ENCODE measurements around the gene STAMBP. TPM values are rescaled to one million over a fixed set of nuclear protein-coding genes. Genes with fewer than 3 reads are reported as not detected.

The STAMBP gene
- total and polyA plus RNA-seq, 2 of the 4 experiments (the other 2 are of a cell fraction), result 29.7 to 38.7 TPM

- no peak overlapping the region for H3K4me3 ChIP-seq (ENCODE audit: insufficient read depth, low read depth, low read length)
- no peak overlapping the region for H2AK9ac ChIP-seq (replicated peaks; ENCODE audit: low read depth, low read length, poor library complexity)
- ChIA-PET CTCF (no interaction called here), POLR2A (ENCODE audit: unreplicated experiment) (no interaction called here)
- no peak overlapping the region for H2BK20ac ChIP-seq (ENCODE audit: low read depth, low read length)
- H3K4ac ChIP-seq (ENCODE audit: low read depth, low read length), result no peak overlapping the region
- H4K5ac ChIP-seq (ENCODE audit: low read depth, low read length), result no peak overlapping the region
- H4K8ac ChIP-seq (ENCODE audit: low read depth in 2 of 2, low read length in 2 of 2), result no peak overlapping the region
- no peak overlapping the region for H2AK5ac ChIP-seq (ENCODE audit: low read depth, low read length)
- no peak overlapping the region for H3K14ac ChIP-seq (replicated peaks; ENCODE audit: low read depth, low read length)
- no TSS peak for BruUV-seq (replicated peaks)
- H2BK15ac ChIP-seq (ENCODE audit: low read depth, low read length), result no peak overlapping the region
- intact Hi-C loops (cut with micrococcal nuclease) (no loop called here), dilution Hi-C loops (cut with HindIII; ENCODE audit: low sequenced_read_pairs, unreplicated experiment) (no loop called here), in situ Hi-C loops (cut with MboI; ENCODE audit: low sequenced_read_pairs) (no loop called here)
- H3K56ac ChIP-seq (ENCODE audit: extremely low read depth, insufficient read depth, low read length), result no peak overlapping the region
- H2BK5ac ChIP-seq (ENCODE audit: low read depth, low read length, poor library complexity, severe bottlenecking), result no peak overlapping the region
- no peak overlapping the region for H3K9ac ChIP-seq (ENCODE audit: low read depth, low read length)
- H4K20me1 ChIP-seq (ENCODE audit: insufficient read depth, low read length), result peaks cover 40% of the 10 kb centered on the region
- H3K23ac ChIP-seq (ENCODE audit: low read depth, low read length), result no peak overlapping the region
- H3K9me3 ChIP-seq (ENCODE audit: control insufficient read depth, insufficient read depth, low read length), result no peaks in the 10 kb centered on the region
- no peak overlapping the region for H2AFZ ChIP-seq (replicated peaks; ENCODE audit: low read length, poor library complexity)
- ATAC-seq (ENCODE audit: low read depth), result no peak
- WGBS, 2 experiments (ENCODE audit: extremely low coverage in 2 of 2, insufficient read length in 1 of 2), result 95% methylated on average over 5 of the region's 8 CpGs; no CpG with 5 or more reads in 1 of the 2 experiments
- no peak overlapping the region for H4K91ac ChIP-seq (ENCODE audit: insufficient read depth, low read depth, low read length)
- H3K4me2 ChIP-seq (ENCODE audit: low read depth, low read length), result no peak overlapping the region
- H3K79me1 ChIP-seq (ENCODE audit: low read depth in 1 of 2, low read length in 2 of 2), result peaks cover 12 to 21% of the 10 kb centered on the region in 2 experiments
- TF ChIP-seq CEBPB (IDR thresholded peaks at IDR 0.05; ENCODE audit: low read depth, low read length) (no peak), RFX5 (IDR thresholded peaks at IDR 0.05; ENCODE audit: low read depth, low read length) (no peak), POLR2A (IDR thresholded peaks at IDR 0.05; ENCODE audit: low read depth, low read length) (no peak), BHLHE40 (IDR thresholded peaks at IDR 0.05; ENCODE audit: low read depth, low read length) (no peak), MXI1 (IDR thresholded peaks at IDR 0.05; ENCODE audit: borderline replicate concordance, low read depth, low read length) (no peak), SMC3 (IDR thresholded peaks at IDR 0.05; ENCODE audit: low read depth, low read length) (no peak), RCOR1 (IDR thresholded peaks at IDR 0.05; ENCODE audit: insufficient replicate concordance, low read length) (no peak), CHD1 (IDR thresholded peaks at IDR 0.05; ENCODE audit: low read depth, low read length) (no peak), MAZ (IDR thresholded peaks at IDR 0.05; ENCODE audit: borderline replicate concordance, low read depth, low read length) (no peak), NFE2L2 (IDR thresholded peaks at IDR 0.05; ENCODE audit: low read depth, low read length) (no peak), FOS (IDR thresholded peaks at IDR 0.05; ENCODE audit: low read depth, low read length) (no peak), MAFK (IDR thresholded peaks at IDR 0.05; ENCODE audit: low read depth, low read length) (no peak)
- TF ChIP-seq, protein P1, sequence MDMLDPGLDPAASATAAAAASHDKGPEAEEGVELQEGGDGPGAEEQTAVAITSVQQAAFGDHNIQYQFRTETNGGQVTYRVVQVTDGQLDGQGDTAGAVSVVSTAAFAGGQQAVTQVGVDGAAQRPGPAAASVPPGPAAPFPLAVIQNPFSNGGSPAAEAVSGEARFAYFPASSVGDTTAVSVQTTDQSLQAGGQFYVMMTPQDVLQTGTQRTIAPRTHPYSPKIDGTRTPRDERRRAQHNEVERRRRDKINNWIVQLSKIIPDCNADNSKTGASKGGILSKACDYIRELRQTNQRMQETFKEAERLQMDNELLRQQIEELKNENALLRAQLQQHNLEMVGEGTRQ (IDR thresholded peaks at IDR 0.05; ENCODE audit: low read depth, low read length), result no peak
- no peaks in the 10 kb centered on the region for H3K9me1 ChIP-seq (ENCODE audit: insufficient read depth, low read length)
- no peak for DNase-seq
- H3K36me3 ChIP-seq (ENCODE audit: control insufficient read depth, insufficient read depth, low read length), result peaks cover 66% of the 10 kb centered on the region
- no peaks in the 10 kb centered on the region for H3K4me1 ChIP-seq (ENCODE audit: control insufficient read depth, insufficient read depth, low read length)
- no peak overlapping the region for H3K18ac ChIP-seq (ENCODE audit: low read depth, low read length)
- no peak overlapping the region for H2BK120ac ChIP-seq (ENCODE audit: low read depth, low read length)
- no peak overlapping the region for H3K27ac ChIP-seq (ENCODE audit: insufficient read depth, low read length)
- H3K27me3 ChIP-seq (ENCODE audit: control insufficient read depth, insufficient read depth, low read length), result no peaks in the 10 kb centered on the region
Measured at GRCh38 chr2:73913414-73914054, 84.8 kb downstream of the STAMBP start.

Data from IMR-90 (cell line).